ENCODE measurements around the gene RIMBP2.
"Not testable (repeated sequence)": the region's sequence is repeated elsewhere in the genome, so short reads cannot be mapped to it uniquely, and the experiment has no call there.

- TF ChIP-seq EZH2phosphoT487 (IDR thresholded peaks at IDR 0.05; ENCODE audit: insufficient read depth, low read depth); EZH2 (IDR thresholded peaks at IDR 0.05; ENCODE audit: insufficient read depth, poor library complexity, severe bottlenecking): not testable (repeated sequence)
Observed at GRCh38 chr12:130646191-130646590, 69.9 kb downstream of the RIMBP2 start.
